ENCODE measurements around the gene FAM3A.

FAM3A gene

DNA sequence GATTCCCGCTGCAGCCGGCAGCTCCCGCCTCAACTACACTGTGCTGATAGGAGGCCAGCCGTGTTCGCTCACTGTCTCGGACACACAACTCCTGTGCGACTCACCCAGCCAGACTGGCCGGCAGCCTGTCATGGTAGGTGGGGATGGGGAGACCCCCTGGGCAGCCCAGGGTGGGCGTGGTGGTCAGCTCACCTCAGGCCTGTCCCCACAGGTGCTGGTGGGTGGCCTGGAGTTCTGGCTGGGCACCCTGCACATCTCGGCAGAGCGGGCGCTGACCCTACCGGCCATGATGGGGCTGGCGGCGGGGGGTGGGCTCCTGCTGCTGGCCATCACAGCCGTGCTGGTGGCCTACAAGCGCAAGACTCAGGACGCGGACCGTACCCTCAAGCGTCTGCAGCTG lies 48.5 kb downstream of the FAM3A start:
- no peak for TF ChIP-seq TCF4 (CRISPR knock-in tag; IDR thresholded peaks at IDR 0.05; ENCODE audit: borderline replicate concordance)
- TF ChIP-seq ZFP30 (CRISPR knock-in tag; IDR thresholded peaks at IDR 0.05): no peak
- TF ChIP-seq ISL1 (CRISPR knock-in tag; IDR thresholded peaks at IDR 0.05): no peak
- TF ChIP-seq, protein P1, sequence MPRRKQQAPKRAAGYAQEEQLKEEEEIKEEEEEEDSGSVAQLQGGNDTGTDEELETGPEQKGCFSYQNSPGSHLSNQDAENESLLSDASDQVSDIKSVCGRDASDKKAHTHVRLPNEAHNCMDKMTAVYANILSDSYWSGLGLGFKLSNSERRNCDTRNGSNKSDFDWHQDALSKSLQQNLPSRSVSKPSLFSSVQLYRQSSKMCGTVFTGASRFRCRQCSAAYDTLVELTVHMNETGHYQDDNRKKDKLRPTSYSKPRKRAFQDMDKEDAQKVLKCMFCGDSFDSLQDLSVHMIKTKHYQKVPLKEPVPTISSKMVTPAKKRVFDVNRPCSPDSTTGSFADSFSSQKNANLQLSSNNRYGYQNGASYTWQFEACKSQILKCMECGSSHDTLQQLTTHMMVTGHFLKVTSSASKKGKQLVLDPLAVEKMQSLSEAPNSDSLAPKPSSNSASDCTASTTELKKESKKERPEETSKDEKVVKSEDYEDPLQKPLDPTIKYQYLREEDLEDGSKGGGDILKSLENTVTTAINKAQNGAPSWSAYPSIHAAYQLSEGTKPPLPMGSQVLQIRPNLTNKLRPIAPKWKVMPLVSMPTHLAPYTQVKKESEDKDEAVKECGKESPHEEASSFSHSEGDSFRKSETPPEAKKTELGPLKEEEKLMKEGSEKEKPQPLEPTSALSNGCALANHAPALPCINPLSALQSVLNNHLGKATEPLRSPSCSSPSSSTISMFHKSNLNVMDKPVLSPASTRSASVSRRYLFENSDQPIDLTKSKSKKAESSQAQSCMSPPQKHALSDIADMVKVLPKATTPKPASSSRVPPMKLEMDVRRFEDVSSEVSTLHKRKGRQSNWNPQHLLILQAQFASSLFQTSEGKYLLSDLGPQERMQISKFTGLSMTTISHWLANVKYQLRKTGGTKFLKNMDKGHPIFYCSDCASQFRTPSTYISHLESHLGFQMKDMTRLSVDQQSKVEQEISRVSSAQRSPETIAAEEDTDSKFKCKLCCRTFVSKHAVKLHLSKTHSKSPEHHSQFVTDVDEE (CRISPR knock-in tag; IDR thresholded peaks at IDR 0.05): no peak
- TF ChIP-seq PPARA (CRISPR knock-in tag; IDR thresholded peaks at IDR 0.05; ENCODE audit: borderline replicate concordance): no peak
- TF ChIP-seq SNAI2 (CRISPR knock-in tag; IDR thresholded peaks at IDR 0.05): no peak
- no peak for TF ChIP-seq ZNF70 (CRISPR knock-in tag; IDR thresholded peaks at IDR 0.05)
- no peak for TF ChIP-seq ZNF8 (CRISPR knock-in tag; IDR thresholded peaks at IDR 0.05)
- no peak for TF ChIP-seq ZC3H10 (CRISPR knock-in tag; IDR thresholded peaks at IDR 0.05)
- no peak for ATAC-seq

DNA sequence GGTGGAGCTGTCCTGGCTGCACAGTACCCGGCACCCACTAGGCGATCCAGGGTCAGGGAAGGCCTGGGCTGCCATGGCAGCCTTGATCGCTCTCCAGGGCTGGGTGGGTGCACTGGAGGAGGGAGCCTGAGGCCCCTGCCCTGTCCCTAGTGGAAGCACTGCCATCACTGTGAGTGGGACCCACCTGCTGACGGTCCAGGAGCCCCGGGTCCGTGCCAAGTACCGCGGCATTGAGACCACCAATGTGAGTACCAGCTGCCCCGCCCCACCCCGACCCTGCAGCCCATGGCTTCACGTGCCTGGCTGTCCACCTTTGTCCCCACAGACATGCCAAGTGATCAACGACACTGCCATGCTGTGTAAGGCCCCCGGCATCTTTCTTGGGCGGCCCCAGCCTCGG lies 49.1 kb downstream of the FAM3A start:
- TF ChIP-seq ESRRG (CRISPR knock-in tag; IDR thresholded peaks at IDR 0.05) (no peak), ZFP3 (CRISPR knock-in tag; IDR thresholded peaks at IDR 0.05) (no peak), ZNF8 (CRISPR knock-in tag; IDR thresholded peaks at IDR 0.05) (no peak), ZFP30 (CRISPR knock-in tag; IDR thresholded peaks at IDR 0.05) (no peak), ZNF565 (CRISPR knock-in tag; conservative IDR thresholded peaks at IDR 0.05; ENCODE audit: low read depth) (no peak), BACH2 (CRISPR knock-in tag; IDR thresholded peaks at IDR 0.05; ENCODE audit: borderline replicate concordance) (no peak), ARNTL (CRISPR knock-in tag; IDR thresholded peaks at IDR 0.05; ENCODE audit: borderline replicate concordance, low read depth) (no peak), CSDC2 (CRISPR knock-in tag; IDR thresholded peaks at IDR 0.05) (no peak), TCF4 (CRISPR knock-in tag; IDR thresholded peaks at IDR 0.05; ENCODE audit: borderline replicate concordance) (no peak), ZC3H10 (CRISPR knock-in tag; IDR thresholded peaks at IDR 0.05) (no peak), PPARA (CRISPR knock-in tag; IDR thresholded peaks at IDR 0.05; ENCODE audit: borderline replicate concordance) (no peak), SNAI2 (CRISPR knock-in tag; IDR thresholded peaks at IDR 0.05) (no peak), ZNF70 (CRISPR knock-in tag; IDR thresholded peaks at IDR 0.05) (no peak), OSR1 (CRISPR knock-in tag; IDR thresholded peaks at IDR 0.05) (no peak), ISL1 (CRISPR knock-in tag; IDR thresholded peaks at IDR 0.05) (no peak)
- TF ChIP-seq, protein P2, sequence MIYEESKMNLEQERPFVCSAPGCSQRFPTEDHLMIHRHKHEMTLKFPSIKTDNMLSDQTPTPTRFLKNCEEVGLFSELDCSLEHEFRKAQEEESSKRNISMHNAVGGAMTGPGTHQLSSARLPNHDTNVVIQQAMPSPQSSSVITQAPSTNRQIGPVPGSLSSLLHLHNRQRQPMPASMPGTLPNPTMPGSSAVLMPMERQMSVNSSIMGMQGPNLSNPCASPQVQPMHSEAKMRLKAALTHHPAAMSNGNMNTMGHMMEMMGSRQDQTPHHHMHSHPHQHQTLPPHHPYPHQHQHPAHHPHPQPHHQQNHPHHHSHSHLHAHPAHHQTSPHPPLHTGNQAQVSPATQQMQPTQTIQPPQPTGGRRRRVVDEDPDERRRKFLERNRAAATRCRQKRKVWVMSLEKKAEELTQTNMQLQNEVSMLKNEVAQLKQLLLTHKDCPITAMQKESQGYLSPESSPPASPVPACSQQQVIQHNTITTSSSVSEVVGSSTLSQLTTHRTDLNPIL (CRISPR knock-in tag; IDR thresholded peaks at IDR 0.05; ENCODE audit: low read depth): no peak
- TF ChIP-seq, protein P1 (CRISPR knock-in tag; IDR thresholded peaks at IDR 0.05): no peak
- TF ChIP-seq, protein P3, sequence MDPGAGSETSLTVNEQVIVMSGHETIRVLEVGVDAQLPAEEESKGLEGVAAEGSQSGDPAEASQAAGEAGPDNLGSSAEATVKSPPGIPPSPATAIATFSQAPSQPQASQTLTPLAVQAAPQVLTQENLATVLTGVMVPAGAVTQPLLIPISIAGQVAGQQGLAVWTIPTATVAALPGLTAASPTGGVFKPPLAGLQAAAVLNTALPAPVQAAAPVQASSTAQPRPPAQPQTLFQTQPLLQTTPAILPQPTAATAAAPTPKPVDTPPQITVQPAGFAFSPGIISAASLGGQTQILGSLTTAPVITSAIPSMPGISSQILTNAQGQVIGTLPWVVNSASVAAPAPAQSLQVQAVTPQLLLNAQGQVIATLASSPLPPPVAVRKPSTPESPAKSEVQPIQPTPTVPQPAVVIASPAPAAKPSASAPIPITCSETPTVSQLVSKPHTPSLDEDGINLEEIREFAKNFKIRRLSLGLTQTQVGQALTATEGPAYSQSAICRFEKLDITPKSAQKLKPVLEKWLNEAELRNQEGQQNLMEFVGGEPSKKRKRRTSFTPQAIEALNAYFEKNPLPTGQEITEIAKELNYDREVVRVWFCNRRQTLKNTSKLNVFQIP (CRISPR knock-in tag; IDR thresholded peaks at IDR 0.05; ENCODE audit: borderline replicate concordance, low read depth): no peak
- TF ChIP-seq, protein P4, sequence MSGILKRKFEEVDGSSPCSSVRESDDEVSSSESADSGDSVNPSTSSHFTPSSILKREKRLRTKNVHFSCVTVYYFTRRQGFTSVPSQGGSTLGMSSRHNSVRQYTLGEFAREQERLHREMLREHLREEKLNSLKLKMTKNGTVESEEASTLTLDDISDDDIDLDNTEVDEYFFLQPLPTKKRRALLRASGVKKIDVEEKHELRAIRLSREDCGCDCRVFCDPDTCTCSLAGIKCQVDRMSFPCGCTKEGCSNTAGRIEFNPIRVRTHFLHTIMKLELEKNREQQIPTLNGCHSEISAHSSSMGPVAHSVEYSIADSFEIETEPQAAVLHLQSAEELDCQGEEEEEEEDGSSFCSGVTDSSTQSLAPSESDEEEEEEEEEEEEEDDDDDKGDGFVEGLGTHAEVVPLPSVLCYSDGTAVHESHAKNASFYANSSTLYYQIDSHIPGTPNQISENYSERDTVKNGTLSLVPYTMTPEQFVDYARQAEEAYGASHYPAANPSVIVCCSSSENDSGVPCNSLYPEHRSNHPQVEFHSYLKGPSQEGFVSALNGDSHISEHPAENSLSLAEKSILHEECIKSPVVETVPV (CRISPR knock-in tag; IDR thresholded peaks at IDR 0.05): no peak
- ATAC-seq: no peak

DNA sequence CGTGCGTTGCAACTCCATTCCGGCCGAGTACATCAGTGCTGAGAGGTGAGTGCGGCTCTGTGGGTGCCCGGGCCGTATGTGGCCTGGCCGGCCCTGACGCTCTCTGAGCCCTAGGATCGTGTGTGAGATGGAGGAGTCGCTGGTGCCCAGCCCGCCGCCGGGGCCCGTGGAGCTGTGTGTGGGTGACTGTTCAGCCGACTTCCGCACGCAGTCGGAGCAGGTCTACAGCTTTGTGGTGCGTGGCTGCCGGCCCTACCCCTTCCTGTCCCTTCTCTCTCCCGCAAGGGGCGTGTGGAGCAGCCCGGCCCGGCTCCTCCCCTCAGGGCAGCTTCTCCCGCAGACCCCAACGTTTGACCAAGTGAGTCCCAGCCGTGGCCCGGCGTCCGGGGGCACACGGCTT lies 50.0 kb downstream of the FAM3A start:
- ATAC-seq: no peak
- TF ChIP-seq, protein P4 (CRISPR knock-in tag; IDR thresholded peaks at IDR 0.05): no peak
- TF ChIP-seq ISL1 (CRISPR knock-in tag; IDR thresholded peaks at IDR 0.05): no peak
- no peak for TF ChIP-seq ESRRG (CRISPR knock-in tag; IDR thresholded peaks at IDR 0.05)
